Measurements from ENCODE around the gene WNK4.

Gene WNK4

GRCh38 chr17:42845556-42845917 lies 65.1 kb downstream of the WNK4 start:
- H3K27ac ChIP-seq (ENCODE audit: low read length), result no peak overlapping the region
- H3K4me2 ChIP-seq (ENCODE audit: low read depth, low read length), result no peak overlapping the region
- peaks cover 17% of the 10 kb centered on the region; the same call in 1 of the 2 replicates for H3K36me3 ChIP-seq (replicated peaks; ENCODE audit: insufficient read depth, low read length)
- peaks cover 11% of the 10 kb centered on the region for H3K4me1 ChIP-seq (ENCODE audit: low read length)
- H4K20me1 ChIP-seq (ENCODE audit: insufficient read depth, low read length), result no peaks in the 10 kb centered on the region
- H2AFZ ChIP-seq (ENCODE audit: low read length), result no peak overlapping the region
- DNase-seq, result no peak
- no peaks in the 10 kb centered on the region for H3K9me3 ChIP-seq (replicated peaks; ENCODE audit: insufficient read depth, low read length)
- H3K9ac ChIP-seq (ENCODE audit: low read length), result no peak overlapping the region
- no peaks in the 10 kb centered on the region for H3K79me2 ChIP-seq (ENCODE audit: low read length)
- H3K27me3 ChIP-seq (replicated peaks; ENCODE audit: insufficient read depth, low read length), result no peaks in the 10 kb centered on the region
- no peak overlapping the region for H3K4me3 ChIP-seq (ENCODE audit: low read length)
- H3F3A ChIP-seq (ENCODE audit: insufficient read depth, low read length), result peaks cover 11% of the 10 kb centered on the region
- H3K9me2 ChIP-seq (replicated peaks; ENCODE audit: insufficient read depth, low read length), result no peaks in the 10 kb centered on the region
- TF ChIP-seq, protein P1, sequence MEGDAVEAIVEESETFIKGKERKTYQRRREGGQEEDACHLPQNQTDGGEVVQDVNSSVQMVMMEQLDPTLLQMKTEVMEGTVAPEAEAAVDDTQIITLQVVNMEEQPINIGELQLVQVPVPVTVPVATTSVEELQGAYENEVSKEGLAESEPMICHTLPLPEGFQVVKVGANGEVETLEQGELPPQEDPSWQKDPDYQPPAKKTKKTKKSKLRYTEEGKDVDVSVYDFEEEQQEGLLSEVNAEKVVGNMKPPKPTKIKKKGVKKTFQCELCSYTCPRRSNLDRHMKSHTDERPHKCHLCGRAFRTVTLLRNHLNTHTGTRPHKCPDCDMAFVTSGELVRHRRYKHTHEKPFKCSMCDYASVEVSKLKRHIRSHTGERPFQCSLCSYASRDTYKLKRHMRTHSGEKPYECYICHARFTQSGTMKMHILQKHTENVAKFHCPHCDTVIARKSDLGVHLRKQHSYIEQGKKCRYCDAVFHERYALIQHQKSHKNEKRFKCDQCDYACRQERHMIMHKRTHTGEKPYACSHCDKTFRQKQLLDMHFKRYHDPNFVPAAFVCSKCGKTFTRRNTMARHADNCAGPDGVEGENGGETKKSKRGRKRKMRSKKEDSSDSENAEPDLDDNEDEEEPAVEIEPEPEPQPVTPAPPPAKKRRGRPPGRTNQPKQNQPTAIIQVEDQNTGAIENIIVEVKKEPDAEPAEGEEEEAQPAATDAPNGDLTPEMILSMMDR (IDR thresholded peaks at IDR 0.05; ENCODE audit: low read length), result no peak
- no peak for TF ChIP-seq EZH2phosphoT487 (IDR thresholded peaks at IDR 0.05; ENCODE audit: low read length)
- no peak for TF ChIP-seq EZH2 (optimal IDR thresholded peaks at IDR 0.05; ENCODE audit: low read depth, low read length)

- TF ChIP-seq, protein P1 (IDR thresholded peaks at IDR 0.05; ENCODE audit: low read length), result no peak
- TF ChIP-seq EZH2 (optimal IDR thresholded peaks at IDR 0.05; ENCODE audit: low read depth, low read length) (no peak), EZH2phosphoT487 (IDR thresholded peaks at IDR 0.05; ENCODE audit: low read length) (no peak)
- H3K9ac ChIP-seq (ENCODE audit: low read length), result no peak overlapping the region
- H3F3A ChIP-seq (ENCODE audit: insufficient read depth, low read length), result peaks cover 11% of the 10 kb centered on the region
- no peak overlapping the region for H3K27ac ChIP-seq (ENCODE audit: low read length)
- H3K79me2 ChIP-seq (ENCODE audit: low read length), result no peaks in the 10 kb centered on the region
- no peak overlapping the region for H3K4me3 ChIP-seq (ENCODE audit: low read length)
- no peaks in the 10 kb centered on the region for H3K9me2 ChIP-seq (replicated peaks; ENCODE audit: insufficient read depth, low read length)
- H3K36me3 ChIP-seq (replicated peaks; ENCODE audit: insufficient read depth, low read length), result peaks cover 17% of the 10 kb centered on the region; the same call in 1 of the 2 replicates
- no peak overlapping the region for H2AFZ ChIP-seq (ENCODE audit: low read length)
- peaks cover 11% of the 10 kb centered on the region for H3K4me1 ChIP-seq (ENCODE audit: low read length)
- no peak overlapping the region for H3K4me2 ChIP-seq (ENCODE audit: low read depth, low read length)
- no peaks in the 10 kb centered on the region for H3K9me3 ChIP-seq (replicated peaks; ENCODE audit: insufficient read depth, low read length)
- no peaks in the 10 kb centered on the region for H3K27me3 ChIP-seq (replicated peaks; ENCODE audit: insufficient read depth, low read length)
- no peak for DNase-seq
- no peaks in the 10 kb centered on the region for H4K20me1 ChIP-seq (ENCODE audit: insufficient read depth, low read length)
Observed at GRCh38 chr17:42845918-42846593, 65.6 kb downstream of the WNK4 start.

Data from MM.1S (cell line).